Skeletal muscle tissue (tissue), 4 donors: Measurements from ENCODE around the gene TBC1D21. TPM values are rescaled to one million over a fixed set of nuclear protein-coding genes. Genes with fewer than 3 reads are reported as not detected.

Experiments used
- H3K27ac ChIP-seq: one replicate; pipeline ENCODE4 v1.7.0; 2013; ENCODE audit warnings: mild to moderate bottlenecking, low read depth, low read length, inconsistent platforms
- H3K27me3 ChIP-seq, 3 donors: one replicate each; pipeline ENCODE4 v1.7.0; 2013; ENCODE audit warnings: low read length in 3 of 3; ENCODE audit not compliant: control insufficient read depth in 3 of 3, insufficient read depth in 3 of 3
- H3K36me3 ChIP-seq, 3 donors: one replicate each; pipeline ENCODE4 v1.7.0; 2013; ENCODE audit warnings: low read length in 3 of 3; ENCODE audit not compliant: control insufficient read depth in 3 of 3, insufficient read depth in 3 of 3
- H3K4me1 ChIP-seq, 3 donors: one replicate each; pipeline ENCODE4 v1.7.0; 2013; ENCODE audit warnings: low read length in 3 of 3, mild to moderate bottlenecking in 3 of 3; ENCODE audit not compliant: control insufficient read depth in 3 of 3, insufficient read depth in 3 of 3
- H3K4me3 ChIP-seq, 3 donors: one replicate each; pipeline ENCODE4 v1.7.0; 2013; ENCODE audit warnings: low read length in 3 of 3
- H3K9ac ChIP-seq, 3 donors: one replicate each; pipeline ENCODE4 v1.7.0; 2013; ENCODE audit warnings: low read length in 3 of 3, mild to moderate bottlenecking in 3 of 3, moderate library complexity in 2 of 3, low read depth in 1 of 3
- H3K9me3 ChIP-seq, 3 donors: one replicate each; pipeline ENCODE4 v1.7.0; 2013; ENCODE audit warnings: low read length in 3 of 3; ENCODE audit not compliant: control insufficient read depth in 3 of 3
- total RNA-seq: library from RNA; depleted of rRNA; stranded (reverse); fragments of >200 nt; gene quantifications from one replicate; pipeline ENCODE4 v1.2.3, GENCODE V29; 2014
- donor health status: Osteomylitis.

The TBC1D21 gene
- total RNA-seq, 1 donor from 2014 or later = not detected

DNA sequence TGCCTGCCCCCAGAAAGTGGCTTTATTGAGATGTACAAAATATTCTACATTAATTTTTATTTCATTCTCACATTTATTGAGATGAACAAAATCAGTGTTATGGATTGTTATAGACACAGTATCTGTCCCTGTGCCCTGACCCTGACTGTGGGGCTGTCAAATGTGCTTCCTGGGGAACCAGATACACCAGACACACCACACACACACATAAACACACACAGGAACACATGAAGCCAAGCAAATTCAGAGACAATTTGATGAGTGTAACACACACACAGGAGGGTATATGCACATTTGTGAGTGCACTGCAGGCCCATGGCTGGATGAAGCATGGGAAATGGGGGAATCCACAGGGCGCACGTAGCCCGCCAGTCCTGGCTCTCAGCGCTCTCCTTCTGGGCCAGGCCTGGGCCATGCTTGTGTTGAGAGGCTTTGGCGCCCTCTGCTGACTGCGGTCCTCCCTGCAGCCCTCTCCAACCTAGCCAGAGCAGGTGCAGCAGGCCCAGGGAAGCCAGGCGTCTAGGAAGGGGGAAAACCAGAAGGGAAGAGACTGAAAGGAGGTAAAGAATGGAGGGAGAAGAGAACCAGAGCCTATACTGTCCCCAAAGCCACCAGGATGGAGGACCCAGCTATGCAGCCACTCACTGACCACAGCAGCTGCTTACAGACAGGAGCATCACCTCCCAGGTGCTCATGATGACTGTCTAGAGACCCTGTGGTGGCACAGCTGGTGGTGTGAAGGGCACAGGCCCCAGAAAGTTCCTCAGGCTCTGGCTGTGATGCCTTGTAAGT lies 34.9 kb downstream of the TBC1D21 start:
- H3K27me3 ChIP-seq = peaks cover 0 to 11% (median 3%) of the 10 kb centered on the region in 3 donors
- no peak overlapping the region for H3K27ac ChIP-seq
- H3K9ac ChIP-seq = no peak overlapping the region
- no peak overlapping the region for H3K4me3 ChIP-seq
- H3K4me1 ChIP-seq = peaks cover 0 to 6% (median 2%) of the 10 kb centered on the region in 3 donors
- H3K9me3 ChIP-seq = no peaks in the 10 kb centered on the region
- no peaks in the 10 kb centered on the region for H3K36me3 ChIP-seq

DNA sequence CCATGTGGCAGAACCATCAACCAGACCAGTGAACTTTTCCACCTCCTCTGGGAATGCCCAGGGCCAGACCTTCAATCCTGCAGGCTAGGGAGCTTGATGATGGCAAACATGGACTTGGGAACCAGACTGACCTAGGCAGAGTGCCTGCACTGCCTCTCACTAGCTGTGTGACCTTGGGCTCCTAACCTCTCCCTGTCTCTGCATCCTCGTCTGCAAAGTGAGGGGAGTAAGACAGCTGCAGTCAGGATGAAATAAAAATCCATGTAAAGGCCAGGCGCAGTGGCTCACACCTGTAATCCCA lies 35.4 kb downstream of the TBC1D21 start:
- Histone ChIP-seq H3K4me1 (peaks cover 0 to 6% (median 2%) of the 10 kb centered on the region in 3 donors), H3K4me3 (no peak overlapping the region), H3K27me3 (peaks cover 0 to 11% (median 3%) of the 10 kb centered on the region in 3 donors), H3K27ac (no peak overlapping the region), H3K9me3 (no peaks in the 10 kb centered on the region), H3K9ac (no peak overlapping the region), H3K36me3 (no peaks in the 10 kb centered on the region)

DNA sequence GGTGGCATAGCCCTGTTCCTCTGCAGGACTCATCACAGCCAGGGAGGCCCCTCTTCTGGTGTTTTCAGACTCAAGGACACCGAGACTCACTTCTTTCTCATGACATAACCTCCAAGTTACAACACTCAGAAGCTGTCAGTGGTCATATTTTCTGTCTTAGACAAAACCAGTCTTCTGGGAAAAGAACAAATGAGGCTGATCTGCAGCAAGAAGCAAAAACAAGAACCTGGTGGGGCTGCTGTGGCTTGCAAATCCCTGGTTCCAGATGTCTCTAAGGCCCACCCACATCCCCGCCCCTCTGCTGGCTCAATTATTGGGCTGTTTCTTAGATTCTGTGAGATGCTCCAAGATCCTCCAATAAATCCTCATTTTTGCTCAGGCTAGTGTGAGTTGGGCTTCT lies 36.3 kb downstream of the TBC1D21 start:
- Histone ChIP-seq H3K27ac (no peak overlapping the region), H3K9me3 (no peaks in the 10 kb centered on the region), H3K27me3 (peaks cover 0 to 9% (median 3%) of the 10 kb centered on the region in 3 donors), H3K4me3 (no peak overlapping the region), H3K4me1 (peaks cover 0 to 6% (median 2%) of the 10 kb centered on the region in 3 donors), H3K9ac (no peak overlapping the region), H3K36me3 (no peaks in the 10 kb centered on the region)

GRCh38 chr15:73910522-73911303 lies 37.3 kb downstream of the TBC1D21 start:
- peaks cover 0 to 9% (median 3%) of the 10 kb centered on the region in 3 donors for H3K27me3 ChIP-seq
- no peak overlapping the region for H3K27ac ChIP-seq

DNA sequence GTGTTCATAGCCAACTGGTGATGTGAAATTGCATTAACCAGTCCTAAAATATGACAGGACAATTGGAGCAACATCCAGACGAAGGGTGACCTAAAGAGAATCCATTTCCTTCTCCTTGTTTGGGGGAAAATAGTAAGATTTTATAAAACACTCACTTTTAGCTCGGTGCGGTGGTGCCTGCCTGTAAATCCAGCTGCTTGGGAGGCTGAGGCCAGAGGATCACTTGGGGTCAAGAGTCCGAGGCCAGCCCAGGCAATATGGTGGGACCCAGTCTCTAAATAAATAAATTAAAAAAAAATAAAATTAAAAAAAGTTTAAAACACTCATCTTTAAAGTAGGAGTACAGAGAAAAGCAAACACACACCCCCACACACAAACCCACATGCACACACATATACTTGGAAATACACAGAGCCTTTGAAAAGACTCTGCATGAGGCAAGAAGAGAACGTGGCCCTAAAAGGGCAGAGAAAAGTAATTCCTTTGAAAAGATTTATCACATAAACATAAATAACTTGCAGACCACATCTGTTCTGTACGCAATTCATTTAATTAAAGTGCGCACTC lies 38.7 kb downstream of the TBC1D21 start:
- peaks cover 0 to 6% (median 2%) of the 10 kb centered on the region in 3 donors for H3K4me1 ChIP-seq
- H3K36me3 ChIP-seq = no peaks in the 10 kb centered on the region
- no peak overlapping the region for H3K27ac ChIP-seq
- H3K9ac ChIP-seq = no peak overlapping the region
- H3K27me3 ChIP-seq = peaks cover 0 to 9% (median 3%) of the 10 kb centered on the region in 3 donors
- H3K4me3 ChIP-seq = no peak overlapping the region
- peaks cover 0 to 3% (median 3%) of the 10 kb centered on the region in 3 donors for H3K9me3 ChIP-seq

More at GRCh38 chr15:73910522-73911303, 37.3 kb downstream of the TBC1D21 start:
- H3K4me3 ChIP-seq = no peak overlapping the region
- H3K9me3 ChIP-seq = no peaks in the 10 kb centered on the region
- H3K9ac ChIP-seq = no peak overlapping the region
- no peaks in the 10 kb centered on the region for H3K36me3 ChIP-seq
- H3K4me1 ChIP-seq = peaks cover 0 to 6% (median 2%) of the 10 kb centered on the region in 3 donors

GRCh38 chr15:73914145-73914544 lies 40.8 kb downstream of the TBC1D21 start:
- peaks cover 0 to 9% (median 3%) of the 10 kb centered on the region in 3 donors for H3K27me3 ChIP-seq
- H3K4me1 ChIP-seq = no peaks in the 10 kb centered on the region
- no peak overlapping the region for H3K9ac ChIP-seq
- H3K9me3 ChIP-seq = peaks cover 0 to 3% (median 3%) of the 10 kb centered on the region in 3 donors
- H3K27ac ChIP-seq = no peak overlapping the region
- no peak overlapping the region for H3K4me3 ChIP-seq
- no peaks in the 10 kb centered on the region for H3K36me3 ChIP-seq

- H3K4me1 ChIP-seq = no peaks in the 10 kb centered on the region
- H3K4me3 ChIP-seq = no peak overlapping the region
- H3K9ac ChIP-seq = no peak overlapping the region
- H3K27me3 ChIP-seq = peaks cover 0 to 9% (median 3%) of the 10 kb centered on the region in 3 donors
- peaks cover 0 to 3% (median 3%) of the 10 kb centered on the region in 3 donors for H3K9me3 ChIP-seq
- H3K36me3 ChIP-seq = no peaks in the 10 kb centered on the region
- H3K27ac ChIP-seq = no peak overlapping the region
These were observed 41.7 kb downstream of the TBC1D21 start for GRCh38 chr15:73915082-73915481.

DNA sequence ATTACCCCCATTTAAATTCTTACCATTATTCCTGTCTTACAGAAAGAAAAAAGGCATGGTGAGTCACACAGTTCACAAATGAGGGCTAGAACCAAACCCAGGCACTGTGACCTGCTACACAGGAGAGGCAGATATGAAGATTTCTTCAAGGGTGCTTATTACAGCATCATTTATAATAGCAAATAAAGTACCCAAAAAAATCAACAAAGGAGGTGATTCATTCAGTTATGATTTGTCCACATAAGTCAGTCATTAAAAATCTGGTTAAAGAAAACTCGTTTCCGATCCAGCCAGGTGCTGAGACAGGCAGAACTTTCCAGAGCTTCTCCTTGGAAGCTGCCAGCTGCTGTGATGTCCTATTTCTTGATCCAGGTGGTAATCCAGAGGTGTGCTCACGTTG lies 45.4 kb downstream of the TBC1D21 start:
- H3K27me3 ChIP-seq = no peaks in the 10 kb centered on the region
- H3K9me3 ChIP-seq = peaks cover 0 to 3% (median 3%) of the 10 kb centered on the region in 3 donors
- peaks cover 18 to 25% (median 19%) of the 10 kb centered on the region in 3 donors for H3K4me1 ChIP-seq
- no peak overlapping the region for H3K27ac ChIP-seq
- H3K36me3 ChIP-seq = no peaks in the 10 kb centered on the region
- H3K9ac ChIP-seq = no peak overlapping the region
- no peak overlapping the region for H3K4me3 ChIP-seq

GRCh38 chr15:73919706-73920105 lies 46.3 kb downstream of the TBC1D21 start:
- Histone ChIP-seq H3K27me3 (no peaks in the 10 kb centered on the region), H3K4me1 (peaks cover 27 to 34% (median 28%) of the 10 kb centered on the region in 3 donors), H3K4me3 (no peak overlapping the region), H3K36me3 (no peaks in the 10 kb centered on the region), H3K9ac (no peak overlapping the region), H3K27ac (no peak overlapping the region), H3K9me3 (peaks cover 0 to 3% (median 3%) of the 10 kb centered on the region in 3 donors)
